Endometrial microvascular endothelial cells (primary cell): Measurements from ENCODE around the gene ZFHX3. TPM values are rescaled to one million over a fixed set of nuclear protein-coding genes. Genes with fewer than 3 reads are reported as not detected.

Experiments used
- in situ Hi-C: cut with HindIII; loops from 2 replicates; pipeline ENCODE4 v1.10.0; 2017; ENCODE audit warnings: low sequenced_read_pairs, low pct_unique_long_range_greater_than_20kb; ENCODE audit errors: inconsistent ontology term
- total RNA-seq: library from RNA; depleted of rRNA; stranded (reverse); fragments of >200 nt; gene quantifications from one replicate; pipeline ENCODE4 v1.2.3, GENCODE V29; 2015; ENCODE audit errors: inconsistent ontology term

Gene ZFHX3
- total RNA-seq, 1 donor from 2014 or later = 2.1 TPM

GRCh38 chr16:72884037-72884436 is 163.9 kb downstream of the ZFHX3 start:
- in situ Hi-C loops = no loop called here

DNA sequence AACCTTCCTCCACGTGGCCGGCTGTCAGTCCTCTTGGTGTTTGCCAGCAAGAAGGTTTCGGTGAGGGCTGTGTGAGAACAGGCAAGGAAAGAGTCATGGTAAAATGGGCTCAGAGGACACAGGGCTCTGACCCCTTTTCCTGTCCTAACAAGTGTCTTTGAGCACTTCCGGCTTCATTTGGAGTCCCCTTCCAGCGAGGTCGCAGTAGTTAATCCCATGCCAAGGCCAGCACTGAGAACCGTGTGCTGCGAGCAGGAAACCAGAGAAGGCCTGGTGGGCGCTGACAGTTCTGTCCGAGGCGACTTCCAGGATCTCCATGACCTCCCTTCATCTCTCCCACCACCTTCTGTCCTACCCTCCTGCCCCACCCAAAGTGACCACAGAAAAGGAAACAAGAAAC is 168.1 kb downstream of the ZFHX3 start:
- in situ Hi-C loops = no loop called here

DNA sequence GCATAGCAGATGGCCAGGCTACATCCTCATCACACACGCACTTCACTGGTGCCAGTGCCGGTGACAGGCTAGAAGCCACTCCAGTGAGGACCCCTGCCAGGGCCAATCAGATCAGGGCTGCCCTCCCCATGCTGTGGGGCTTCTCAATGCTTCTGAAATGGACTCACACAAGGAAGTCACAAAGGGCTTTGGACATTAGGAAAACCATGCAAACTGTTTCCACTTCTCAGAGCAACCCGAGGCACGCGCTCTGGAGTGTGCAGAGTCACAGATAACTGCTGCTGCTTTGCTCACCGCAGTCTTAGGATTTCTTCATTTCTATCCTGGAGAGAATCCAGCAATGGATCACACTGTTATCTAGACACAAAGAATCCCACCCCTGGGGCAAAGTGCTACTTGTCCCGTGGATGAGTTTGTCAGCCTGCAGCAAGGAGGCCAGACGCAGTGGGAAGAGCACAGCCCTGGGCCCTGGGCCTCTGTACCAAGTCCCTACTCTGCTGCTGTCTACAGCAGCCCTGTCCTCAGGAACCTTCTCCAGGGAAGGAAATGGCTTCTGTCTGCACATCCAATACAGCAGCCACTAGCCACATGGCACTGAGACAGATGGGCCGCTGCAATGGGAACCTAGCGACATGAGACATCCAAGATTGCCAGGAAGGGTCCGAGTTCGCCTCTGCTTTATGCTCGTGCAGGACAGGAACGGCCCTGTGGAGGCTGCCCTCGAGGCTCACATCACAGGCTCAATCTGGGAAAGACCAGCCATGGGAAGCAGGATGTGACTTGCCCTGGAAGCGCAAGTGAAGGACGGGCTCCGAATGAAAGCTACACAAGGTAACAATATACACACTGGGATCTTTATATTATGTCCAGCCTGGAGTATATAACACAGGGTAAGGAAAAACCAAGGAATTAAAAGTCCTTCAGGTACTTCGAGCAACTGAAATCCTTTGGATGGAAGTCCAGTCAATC is 169.3 kb downstream of the ZFHX3 start:
- in situ Hi-C loops = no loop called here

DNA sequence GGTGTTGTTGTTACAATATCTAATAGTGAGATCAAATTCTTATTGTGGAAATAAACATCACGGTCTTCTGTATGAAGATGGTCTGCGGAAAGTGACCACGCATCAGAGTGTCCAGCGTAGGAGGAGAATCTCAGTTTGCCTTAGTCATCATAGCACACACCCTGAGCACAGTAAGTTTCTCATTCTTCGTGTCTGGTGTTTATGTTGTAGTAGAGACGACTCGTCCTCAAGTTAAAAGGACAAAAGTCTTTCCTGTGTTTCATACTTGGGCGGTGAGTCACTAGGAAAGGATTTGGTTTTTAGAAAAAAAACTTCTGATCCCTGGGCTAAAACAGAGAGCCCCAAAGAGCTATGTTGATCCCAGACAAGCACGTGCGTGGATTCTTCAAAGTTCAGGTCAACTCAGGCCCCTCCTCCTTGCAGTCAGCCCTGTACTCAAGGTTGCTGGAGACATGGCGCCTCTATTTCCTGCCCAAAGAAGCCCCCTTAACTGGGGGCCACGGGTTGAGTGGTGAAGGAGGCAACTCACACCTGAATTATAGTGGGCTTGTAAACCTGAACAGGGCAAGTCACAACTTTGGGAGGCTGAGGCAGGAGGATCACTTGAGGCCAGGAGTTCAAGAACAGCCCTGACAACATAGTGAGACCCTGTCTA is 170.4 kb downstream of the ZFHX3 start:
- in situ Hi-C loops = no loop called here

DNA sequence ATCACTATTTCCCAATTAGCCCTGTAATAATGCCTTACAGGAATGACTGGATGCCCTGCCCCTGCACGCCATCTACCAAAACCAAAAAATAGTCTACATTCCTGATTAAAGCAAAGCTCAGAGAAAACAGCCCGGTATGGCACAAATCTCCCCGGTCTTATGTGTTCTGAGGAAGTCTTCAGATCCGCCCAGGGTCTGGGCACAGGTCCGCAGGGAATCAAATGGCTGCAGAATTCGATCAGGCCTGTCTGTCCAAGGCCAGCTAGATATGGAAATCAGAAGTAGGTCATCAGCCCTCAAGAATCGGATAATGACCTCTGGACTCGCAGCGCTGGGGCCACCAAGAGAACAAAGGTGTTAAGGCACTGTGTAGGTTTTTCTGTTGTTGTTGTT is 171.0 kb downstream of the ZFHX3 start:
- in situ Hi-C loops = no loop called here

- in situ Hi-C loops = no loop called here
Observed at GRCh38 chr16:72876221-72876620, 171.7 kb downstream of the ZFHX3 start.

DNA sequence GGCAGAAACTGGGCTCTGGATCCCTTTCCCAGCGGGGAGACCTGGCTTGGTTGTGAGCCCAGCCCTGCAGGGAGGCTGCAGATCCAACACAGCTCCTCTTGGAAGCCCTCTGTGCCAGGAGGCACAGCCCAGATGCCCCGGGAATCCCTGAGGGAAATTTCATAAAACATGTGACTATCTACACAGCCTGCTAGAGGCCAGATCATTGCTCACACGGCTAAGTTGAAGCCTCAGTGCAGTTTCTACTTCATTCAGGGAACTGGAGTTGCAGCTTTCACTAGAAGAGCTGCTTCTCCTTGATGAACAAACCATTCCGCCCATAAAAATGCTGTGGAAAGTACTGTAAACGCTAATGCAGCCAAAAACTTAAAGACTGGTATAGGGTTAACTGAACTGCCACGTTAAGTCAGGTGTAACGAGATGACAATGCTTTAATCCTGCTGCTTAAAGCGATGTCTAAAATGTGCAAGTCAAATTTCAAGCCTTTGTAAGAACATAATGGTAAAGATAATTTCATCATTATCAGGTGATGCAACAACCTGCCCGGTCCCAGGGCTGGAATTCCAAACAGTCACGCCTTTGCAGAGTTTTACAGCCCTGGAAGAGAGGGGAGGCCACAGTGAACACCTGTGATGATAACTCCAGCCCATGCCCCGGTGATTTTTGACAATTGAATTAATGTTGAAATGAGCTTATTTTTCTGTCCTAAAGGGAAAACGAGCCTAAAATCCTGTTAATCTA is 172.5 kb downstream of the ZFHX3 start:
- in situ Hi-C loops = no loop called here

- in situ Hi-C loops = no loop called here
Observed at GRCh38 chr16:72873853-72874252, 174.1 kb downstream of the ZFHX3 start.

GRCh38 chr16:72873044-72873443 is 174.9 kb downstream of the ZFHX3 start:
- in situ Hi-C loops = no loop called here

DNA sequence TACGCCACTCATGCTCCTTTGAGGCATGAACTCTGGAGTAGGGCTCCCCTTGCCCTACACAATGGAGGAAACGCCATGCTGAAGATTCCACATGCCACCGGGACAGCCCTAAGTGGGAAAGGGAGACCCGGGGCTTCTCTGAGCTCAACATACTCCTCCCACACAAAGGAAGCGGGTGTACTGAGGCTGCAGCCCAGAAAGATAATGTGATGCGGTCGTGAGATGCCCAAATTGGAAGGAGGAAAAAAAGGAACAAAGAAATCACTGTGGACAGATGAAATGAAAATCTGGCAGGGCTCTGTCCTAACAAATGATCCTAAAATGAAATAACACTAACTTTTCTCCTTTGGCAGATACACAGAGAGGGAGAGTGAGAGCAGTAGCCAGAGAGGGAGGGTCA is 182.1 kb downstream of the ZFHX3 start:
- in situ Hi-C loops = no loop called here

DNA sequence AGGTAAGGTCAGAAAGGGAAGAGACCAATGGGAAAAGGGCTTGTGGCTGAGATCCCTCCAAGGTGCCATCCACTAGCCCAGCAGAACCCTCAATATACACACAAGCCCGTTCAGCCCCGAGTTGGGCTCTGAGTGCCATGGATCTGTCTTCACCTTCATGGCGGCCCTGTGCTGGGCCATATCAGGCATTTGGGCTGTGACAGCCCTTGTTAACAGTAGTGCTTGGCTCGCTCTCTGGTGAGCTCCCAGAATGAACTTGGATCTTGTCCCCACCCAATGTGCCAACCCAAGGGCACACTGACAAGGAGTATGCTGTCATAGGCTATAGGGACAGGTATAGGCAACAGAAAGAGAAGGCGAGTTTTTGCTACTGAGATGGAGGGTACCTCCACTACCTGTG is 182.7 kb downstream of the ZFHX3 start:
- in situ Hi-C loops = no loop called here

GRCh38 chr16:72864130-72864833 is 183.6 kb downstream of the ZFHX3 start:
- in situ Hi-C loops = no loop called here

DNA sequence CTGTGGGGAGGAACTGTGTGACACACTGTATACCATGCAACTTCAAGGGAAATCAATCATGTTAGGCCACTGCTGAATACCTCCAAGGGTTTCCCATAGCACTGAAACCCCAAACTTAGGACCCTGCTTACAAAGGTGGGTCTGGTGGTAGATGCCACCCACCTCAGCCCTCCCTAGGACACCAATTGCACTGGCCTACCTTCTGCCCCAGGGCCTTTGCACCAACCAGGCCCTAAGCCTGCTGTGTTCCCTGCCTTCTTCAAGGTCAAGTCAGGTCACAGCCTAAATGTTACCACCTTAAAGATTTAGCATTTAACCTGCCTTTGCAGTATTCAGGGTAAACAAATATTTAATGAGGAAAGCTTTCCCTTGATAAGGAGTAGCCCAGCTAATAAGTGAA is 185.8 kb downstream of the ZFHX3 start:
- in situ Hi-C loops = no loop called here

GRCh38 chr16:72860726-72861562 is 187.0 kb downstream of the ZFHX3 start:
- in situ Hi-C loops = no loop called here

DNA sequence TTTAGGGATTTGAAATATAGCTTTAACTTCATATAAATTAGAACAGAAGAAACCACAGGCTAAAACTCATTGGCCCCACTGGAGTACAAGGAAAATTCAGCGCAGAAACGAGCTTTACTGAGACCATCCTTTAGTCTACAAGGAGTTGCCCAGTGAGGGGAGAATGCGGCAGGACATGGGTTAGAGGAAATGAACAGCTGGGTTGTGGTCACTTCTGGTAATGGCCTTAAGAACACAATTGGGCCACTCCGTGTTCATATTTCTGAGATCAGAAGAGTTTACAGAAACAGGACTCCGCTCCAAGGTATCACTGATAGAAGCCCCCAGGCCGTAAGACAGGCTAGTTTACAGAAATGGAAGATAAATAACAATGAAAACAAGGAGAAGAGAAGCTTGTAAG is 188.3 kb downstream of the ZFHX3 start:
- in situ Hi-C loops = no loop called here

- in situ Hi-C loops = no loop called here
Observed at GRCh38 chr16:72858665-72859493, 189.0 kb downstream of the ZFHX3 start.

GRCh38 chr16:72857834-72858664 is 189.9 kb downstream of the ZFHX3 start:
- in situ Hi-C loops = no loop called here
